ENCODE measurements around the gene HOXA2.

HOXA2 gene

GRCh38 chr7:27138985-27139333, 36.5 kb upstream of the HOXA2 start:
- DNase-seq (ENCODE audit: extremely low spot score) = no peak
- TF ChIP-seq ELF4 (IDR thresholded peaks at IDR 0.05) (no peak), SP1 (IDR thresholded peaks at IDR 0.05) (no peak), CTBP1 (IDR thresholded peaks at IDR 0.05; ENCODE audit: borderline replicate concordance) (no peak), L3MBTL2 (conservative IDR thresholded peaks at IDR 0.05) (0 out of 2 replicates have a peak, but pooled peaks have one; percentile 23)
- ChIA-PET CTCF (interaction anchor here (0.6 kb wide), 1 partner anchor 452 kb away, joined by 3 read pairs; no protein-coding TSS in a partner anchor), POLR2A (interaction anchor here (1.0 to 3.5 kb wide), 5 partner anchors 9 to 24 kb away, joined by 3 to 15 read pairs (median 12); partner anchors contain the start of gene HOXA3)

- ChIA-PET POLR2A (no interaction called here), CTCF (no interaction called here)
- no peak for DNase-seq (ENCODE audit: extremely low spot score)
- TF ChIP-seq BHLHE40 (IDR thresholded peaks at IDR 0.05; ENCODE audit: borderline replicate concordance) (no peak), PKNOX1 (IDR thresholded peaks at IDR 0.05) (no peak), ARNT (IDR thresholded peaks at IDR 0.05) (no peak), TARDBP (IDR thresholded peaks at IDR 0.05) (no peak), NFRKB (IDR thresholded peaks at IDR 0.05) (no peak), ZNF384 (IDR thresholded peaks at IDR 0.05) (no peak), ELF4 (IDR thresholded peaks at IDR 0.05) (no peak), FOXK2 (IDR thresholded peaks at IDR 0.05) (no peak), FOXA1 (IDR thresholded peaks at IDR 0.05) (no peak), L3MBTL2 (conservative IDR thresholded peaks at IDR 0.05) (no peak), LEF1 (IDR thresholded peaks at IDR 0.05; ENCODE audit: borderline replicate concordance) (no peak), FOXM1 (IDR thresholded peaks at IDR 0.05; ENCODE audit: borderline replicate concordance) (no peak), CTBP1 (IDR thresholded peaks at IDR 0.05; ENCODE audit: borderline replicate concordance) (no peak), SP1 (IDR thresholded peaks at IDR 0.05) (no peak), HDGF (IDR thresholded peaks at IDR 0.05; ENCODE audit: borderline replicate concordance) (no peak), SUZ12 (IDR thresholded peaks at IDR 0.05) (no peak)
These were observed 36.0 kb upstream of the HOXA2 start for GRCh38 chr7:27138472-27138871.

- TF ChIP-seq HDGF (IDR thresholded peaks at IDR 0.05; ENCODE audit: borderline replicate concordance) = no peak
- TF ChIP-seq FOXA1 (IDR thresholded peaks at IDR 0.05) = no peak
- TF ChIP-seq ELF4 (IDR thresholded peaks at IDR 0.05) = no peak
- no peak for TF ChIP-seq SP1 (IDR thresholded peaks at IDR 0.05)
- no peak for TF ChIP-seq SUZ12 (IDR thresholded peaks at IDR 0.05)
- TF ChIP-seq FOXK2 (IDR thresholded peaks at IDR 0.05) = no peak
- TF ChIP-seq ZNF384 (IDR thresholded peaks at IDR 0.05) = no peak
- TF ChIP-seq L3MBTL2 (conservative IDR thresholded peaks at IDR 0.05) = no peak
- no peak for TF ChIP-seq NFRKB (IDR thresholded peaks at IDR 0.05)
- TF ChIP-seq CTBP1 (IDR thresholded peaks at IDR 0.05; ENCODE audit: borderline replicate concordance) = no peak
- TF ChIP-seq FOXM1 (IDR thresholded peaks at IDR 0.05; ENCODE audit: borderline replicate concordance) = no peak
- no peak for TF ChIP-seq LEF1 (IDR thresholded peaks at IDR 0.05; ENCODE audit: borderline replicate concordance)
- TF ChIP-seq PKNOX1 (IDR thresholded peaks at IDR 0.05) = no peak
- no peak for TF ChIP-seq TARDBP (IDR thresholded peaks at IDR 0.05)
- ChIA-PET CTCF (no interaction called here), POLR2A (no interaction called here)
- no peak for DNase-seq (ENCODE audit: extremely low spot score)
These were observed 35.3 kb upstream of the HOXA2 start for GRCh38 chr7:27137640-27138315.

GRCh38 chr7:27134392-27134791, 31.9 kb upstream of the HOXA2 start:
- CTCF ChIA-PET = interaction anchor here (0.8 to 1.5 kb wide), 4 partner anchors 7 to 35 kb away, joined by 3 to 4 read pairs (median 3); partner anchors contain the start of gene HOXA5
- TF ChIP-seq FOXM1 (IDR thresholded peaks at IDR 0.05; ENCODE audit: borderline replicate concordance) = no peak
- TF ChIP-seq HDGF (IDR thresholded peaks at IDR 0.05; ENCODE audit: borderline replicate concordance) = no peak
- TF ChIP-seq L3MBTL2 (conservative IDR thresholded peaks at IDR 0.05) = no peak
- no peak for TF ChIP-seq NFRKB (IDR thresholded peaks at IDR 0.05)
- no peak for TF ChIP-seq FOXA1 (IDR thresholded peaks at IDR 0.05)
- no peak for TF ChIP-seq LEF1 (IDR thresholded peaks at IDR 0.05; ENCODE audit: borderline replicate concordance)
- TF ChIP-seq BHLHE40 (IDR thresholded peaks at IDR 0.05; ENCODE audit: borderline replicate concordance) = no peak
- no peak for TF ChIP-seq ARNT (IDR thresholded peaks at IDR 0.05)
- POLR2A ChIA-PET = interaction anchor here (0.8 to 1.9 kb wide), 6 partner anchors 15 to 275 kb away, joined by 3 to 5 read pairs (median 4); partner anchors contain the start of gene HOXA3
- DNase-seq (ENCODE audit: extremely low spot score) = no peak

- ChIA-PET POLR2A (interaction anchor here (0.9 to 1.9 kb wide), 5 partner anchors 11 to 274 kb away, joined by 4 to 6 read pairs (median 5); partner anchors contain the start of genes HOXA3 and HOXA5), CTCF (interaction anchor here (0.8 to 1.5 kb wide), 4 partner anchors 8 to 35 kb away, joined by 3 to 4 read pairs (median 3); partner anchors contain the start of gene HOXA5)
- no peak for DNase-seq (ENCODE audit: extremely low spot score)
- no peak for TF ChIP-seq L3MBTL2 (conservative IDR thresholded peaks at IDR 0.05)
- TF ChIP-seq PKNOX1 (IDR thresholded peaks at IDR 0.05) = peak; percentile 43; the same call in 1 of the 2 replicates
These were observed 31.1 kb upstream of the HOXA2 start for GRCh38 chr7:27133409-27134231.

- DNase-seq (ENCODE audit: extremely low spot score) = no peak
- ChIA-PET CTCF (interaction anchor here (1.5 kb wide), 1 partner anchor 9 kb away, joined by 4 read pairs; no protein-coding TSS in a partner anchor), POLR2A (interaction anchor here (1.3 to 1.9 kb wide), 2 partner anchors 11 to 20 kb away, joined by 5 to 6 read pairs; partner anchors contain the start of genes HOXA3 and HOXA5)
- TF ChIP-seq SUZ12 (IDR thresholded peaks at IDR 0.05) = no peak
- TF ChIP-seq FOXM1 (IDR thresholded peaks at IDR 0.05; ENCODE audit: borderline replicate concordance) = no peak
- TF ChIP-seq CTBP1 (IDR thresholded peaks at IDR 0.05; ENCODE audit: borderline replicate concordance) = peak; percentile 82
- TF ChIP-seq HDGF (IDR thresholded peaks at IDR 0.05; ENCODE audit: borderline replicate concordance) = no peak
- peak; percentile 93 for TF ChIP-seq PKNOX1 (IDR thresholded peaks at IDR 0.05)
- TF ChIP-seq SP1 (IDR thresholded peaks at IDR 0.05) = no peak
- no peak for TF ChIP-seq FOXA1 (IDR thresholded peaks at IDR 0.05)
- no peak for TF ChIP-seq LEF1 (IDR thresholded peaks at IDR 0.05; ENCODE audit: borderline replicate concordance)
- no peak for TF ChIP-seq L3MBTL2 (conservative IDR thresholded peaks at IDR 0.05)
These were observed 30.5 kb upstream of the HOXA2 start for GRCh38 chr7:27132978-27133377.
